Right lobe of liver (tissue), 6 donors: Measurements from ENCODE around the gene ZNF319. TPM values are rescaled to one million over a fixed set of nuclear protein-coding genes. Genes with fewer than 3 reads are reported as not detected.
A peak's percentile ranks its signal among the peaks of the same experiment; 100 is the strongest.

Experiments
- ATAC-seq, 4 donors: fragments of 200-7000 bp; cut with Tn5 transposase; one replicate each; pipeline ENCODE4 v1.9.1; 2020; ENCODE audit warnings: mild to moderate bottlenecking in 4 of 4, moderate library complexity in 4 of 4
- DNase-seq, 3 donors: peaks; one replicate each; pipeline ENCODE4 v3.0.0-alpha.2; 2020
- H3K27ac ChIP-seq, 3 donors: fragments of 200-600 bp; one replicate each; pipeline ENCODE4 v1.8.0; 2022
- H3K27me3 ChIP-seq, 2 donors: fragments of 200-600 bp; one replicate each; pipeline ENCODE4 v1.8.0; 2022
- H3K36me3 ChIP-seq, 4 donors: fragments of 200-600 bp; sonication (generic) in 1 of 4; one replicate each; pipeline versions ENCODE4 v1.5.1 to v1.8.0; 2017 to 2022; ENCODE audit warnings: control low read depth in 1 of 4
- H3K4me1 ChIP-seq, 4 donors: fragments of 200-600 bp; sonication (generic) in 1 of 4; one replicate each; pipeline versions ENCODE4 v1.5.1 to v1.8.0; 2017 to 2022; ENCODE audit warnings: control low read depth in 1 of 4
- H3K4me3 ChIP-seq, 3 donors: fragments of 200-600 bp; one replicate each; pipeline ENCODE4 v1.8.0; 2022
- H3K9me3 ChIP-seq, 4 donors: fragments of 200-600 bp; sonication (generic) in 1 of 4; one replicate each; pipeline versions ENCODE4 v1.5.1 to v1.8.0; 2017 to 2022; ENCODE audit warnings: control low read depth in 1 of 4
- CTCF ChIP-seq, 4 donors: fragments of 200-600 bp in 3 of 4; fragments of 450-650 bp in 1 of 4; IDR thresholded peaks; one replicate each; pipeline versions ENCODE4 v1.5.1 to v1.8.0; 2016 to 2022; ENCODE audit warnings: antibody characterized with exemption in 4 of 4, mild to moderate bottlenecking in 2 of 4
- POLR2A ChIP-seq: fragments of 450-650 bp; IDR thresholded peaks from one replicate; pipeline ENCODE4 v1.6.1; 2017; ENCODE audit warnings: antibody characterized with exemption, mild to moderate bottlenecking
- WGBS: methylation state at CpG from one replicate; pipeline ENCODE4 v1.1.6; 2018; ENCODE audit warnings: low coverage, low lambda C conversion rate; ENCODE audit not compliant: insufficient coverage; ENCODE audit errors: missing lambda C conversion rate; 5-methylcytosine and 5-hydroxymethylcytosine counted together
- intact Hi-C, 2 donors: fragments of 100-400 bp; cut with DNase I; formaldehyde crosslinking; loops; one replicate each; pipeline versions ENCODE4 v1.11.2 to v1.14.1; 2022
- total RNA-seq, 6 experiments: library from RNA; depleted of rRNA in 2 of 6; stranded (reverse); fragments of >200 nt in 2 of 6; fragmentation: NEBNext Ultra II Directional in 3 of 6; extraction: Animal tissue kit (Norgen Biotek cat#: 25700) in 3 of 6; gene quantifications; one replicate each; pipeline versions ENCODE4 v1.1.0 to v1.2.4, GENCODE V29; 2016 to 2023
- donor health status: DM: no; HTN: yes; CAD: no.
- donor health status: DM: no; HTN: no; CAD: no.
- donor health status: DM: no; HTN: no; CAD: no.
- donor health status: DM: no; HTN: yes; CAD: no.
- donor health status: DM: no; HTN: yes; CAD: no.

Gene ZNF319
- total RNA-seq, 6 experiments from 2014 or later, result 2.5 to 4.9 (median 3.4) TPM

DNA sequence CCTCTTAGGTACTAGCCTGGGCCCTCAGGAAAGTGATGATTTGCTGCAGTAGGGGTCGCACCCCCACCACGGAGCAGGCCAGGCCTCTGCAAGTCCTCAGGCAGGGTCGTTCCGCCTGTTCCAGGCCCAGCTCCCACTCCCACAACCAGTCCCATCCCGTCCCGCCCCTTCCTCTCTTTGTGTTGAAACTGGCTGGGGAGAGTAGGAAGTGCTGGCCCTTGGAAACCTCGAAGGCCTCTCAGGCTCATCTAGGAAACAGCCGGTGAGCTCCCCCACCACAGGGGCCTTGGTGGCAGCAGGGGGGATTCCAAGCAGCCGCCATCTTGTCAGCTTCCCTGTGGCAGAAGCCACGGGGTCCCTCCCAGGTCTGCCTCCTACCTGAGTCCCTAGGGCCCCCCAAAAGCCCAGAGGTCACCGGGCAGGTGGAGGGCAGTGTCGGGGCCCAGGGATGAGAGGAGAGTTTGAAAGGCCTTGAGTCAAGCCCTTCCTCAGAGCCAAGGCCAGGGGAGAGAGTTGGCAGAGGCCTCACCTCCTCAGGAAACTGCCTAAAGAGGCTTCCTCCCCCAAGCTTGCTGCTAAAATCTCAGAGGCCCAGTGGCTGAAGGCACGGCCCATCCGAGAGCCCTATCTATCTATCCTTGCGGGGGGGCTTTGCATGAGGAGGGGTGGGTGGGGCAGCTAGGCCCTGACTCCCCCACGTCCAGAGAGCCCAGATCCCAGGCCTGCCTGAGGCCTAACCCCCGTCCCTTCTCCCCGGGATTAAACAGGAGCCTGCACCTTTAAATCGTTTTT, 47.3 kb upstream of the ZNF319 start:
- H3K36me3 ChIP-seq, result peaks cover 0 to 14% (median 4%) of the 10 kb centered on the region in 4 donors
- no peaks in the 10 kb centered on the region for H3K27me3 ChIP-seq
- WGBS, result 54% methylated on average over 7 of the region's 19 CpGs
- H3K4me3 ChIP-seq, result no peak overlapping the region
- no peaks in the 10 kb centered on the region for H3K4me1 ChIP-seq
- TF ChIP-seq POLR2A (no peak), CTCF (IDR thresholded peaks at IDR 0.05) (no peak)
- no peaks in the 10 kb centered on the region for H3K9me3 ChIP-seq
- intact Hi-C loops, result no loop called here
- no peak for DNase-seq
- ATAC-seq, result peak in 3 of 4 donors; percentile 12 to 31 (median 13)
- no peak overlapping the region for H3K27ac ChIP-seq

GRCh38 chr16:58046936-58047335, 46.5 kb upstream of the ZNF319 start:
- DNase-seq (no peak), ATAC-seq (peak in 1 of 4 donors; percentile 2)
- intact Hi-C loops, result no loop called here
- WGBS, result 70% methylated on average over 2 of the region's 6 CpGs
- Histone ChIP-seq H3K36me3 (peaks cover 0 to 22% (median 6%) of the 10 kb centered on the region in 4 donors), H3K4me3 (no peak overlapping the region), H3K9me3 (no peaks in the 10 kb centered on the region), H3K27ac (no peak overlapping the region), H3K4me1 (no peaks in the 10 kb centered on the region), H3K27me3 (no peaks in the 10 kb centered on the region)
- TF ChIP-seq CTCF (IDR thresholded peaks at IDR 0.05), result no peak
- TF ChIP-seq POLR2A, result no peak

DNA sequence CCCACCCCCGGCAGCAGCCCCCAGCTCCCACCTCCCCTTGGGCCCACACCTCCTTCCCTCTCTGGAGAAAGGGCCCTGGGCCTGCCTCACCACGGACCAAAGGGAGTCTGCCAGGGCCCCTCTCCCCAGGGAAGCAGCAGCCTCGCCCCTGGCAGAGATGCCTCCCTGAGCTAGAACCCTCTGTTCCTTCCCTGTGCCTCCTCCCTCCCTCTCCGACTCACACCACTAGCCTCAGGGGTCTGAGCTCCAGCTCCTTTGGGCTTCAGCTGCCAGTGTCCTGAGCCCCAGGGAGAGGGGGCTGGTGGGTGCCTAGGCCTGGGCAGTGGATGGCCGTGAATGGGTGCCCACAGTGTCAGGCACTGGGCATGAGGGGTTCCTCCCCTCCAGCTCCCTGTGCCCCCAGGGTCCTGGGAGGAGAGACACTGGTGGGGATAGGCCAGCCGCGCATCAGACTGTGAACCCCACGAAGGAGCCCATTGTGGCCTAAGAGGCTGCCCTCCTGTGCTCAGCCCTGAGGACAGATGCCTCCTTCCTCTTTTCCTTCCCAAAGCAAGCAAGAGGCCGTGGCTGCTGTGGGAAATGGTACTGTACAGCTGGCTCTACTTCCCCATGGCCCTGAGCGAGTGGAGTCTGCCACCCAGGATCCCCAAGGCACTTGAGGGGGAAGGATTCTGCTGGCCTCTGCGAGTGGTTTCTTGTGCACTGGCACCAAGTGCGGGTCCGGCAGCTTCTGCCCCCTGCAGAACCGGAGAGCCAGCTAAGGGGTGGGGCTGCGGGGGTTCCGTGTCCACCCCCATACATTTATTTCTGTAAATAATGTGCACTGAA, 45.8 kb upstream of the ZNF319 start:
- H3K27me3 ChIP-seq, result no peaks in the 10 kb centered on the region
- H3K9me3 ChIP-seq, result no peaks in the 10 kb centered on the region
- ATAC-seq, result peak in 3 of 4 donors; percentile 2 to 47 (median 24)
- H3K27ac ChIP-seq, result no peak overlapping the region
- WGBS, result 83% methylated on average over 1 of the region's 16 CpGs
- peaks cover 0 to 29% (median 10%) of the 10 kb centered on the region in 4 donors for H3K36me3 ChIP-seq
- intact Hi-C loops, result no loop called here
- TF ChIP-seq CTCF (IDR thresholded peaks at IDR 0.05) (no peak), POLR2A (no peak)
- H3K4me1 ChIP-seq, result no peaks in the 10 kb centered on the region
- H3K4me3 ChIP-seq, result no peak overlapping the region
- DNase-seq, result no peak

DNA sequence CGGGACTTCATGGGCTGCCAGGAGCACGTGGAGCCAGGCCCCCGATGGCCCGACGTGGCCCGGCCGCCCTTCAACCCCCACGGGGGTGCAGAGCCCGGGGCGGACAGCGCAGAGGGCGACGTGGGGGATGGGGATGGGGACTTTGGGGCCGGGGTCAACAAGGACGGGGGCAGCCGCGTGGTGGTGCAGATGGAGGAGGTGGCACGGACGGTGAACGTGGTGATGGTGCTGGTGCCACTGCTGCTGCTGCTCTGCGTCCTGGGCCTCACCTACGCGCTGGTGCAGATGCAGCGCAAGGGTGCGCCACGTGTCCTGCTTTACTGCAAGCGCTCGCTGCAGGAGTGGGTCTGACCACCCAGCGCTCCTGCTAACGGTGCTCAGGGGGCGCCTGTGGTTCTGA, 44.6 kb upstream of the ZNF319 start:
- Histone ChIP-seq H3K27me3 (no peaks in the 10 kb centered on the region), H3K4me3 (no peak overlapping the region), H3K27ac (no peak overlapping the region), H3K9me3 (no peaks in the 10 kb centered on the region), H3K36me3 (peaks cover 0 to 41% (median 15%) of the 10 kb centered on the region in 4 donors), H3K4me1 (no peaks in the 10 kb centered on the region)
- TF ChIP-seq CTCF (IDR thresholded peaks at IDR 0.05) (no peak), POLR2A (no peak)
- WGBS, result 97% methylated on average over 7 of the region's 31 CpGs
- DNase-seq (no peak), ATAC-seq (no peak)
- intact Hi-C loops, result no loop called here
